ENCODE results near the gene CRLF2.
"Not testable (repeated sequence)": the region's sequence is repeated elsewhere in the genome, so short reads cannot be mapped to it uniquely, and the experiment has no call there.

CRLF2 gene

GRCh38 chrX:1165535-1166196, 46.8 kb downstream of the CRLF2 start:
- DNase-seq, result no peak

- no peak for DNase-seq
Measured at GRCh38 chrX:1164322-1165288, 47.8 kb downstream of the CRLF2 start.

- no peak for DNase-seq
Measured at GRCh38 chrX:1163231-1163630, 49.2 kb downstream of the CRLF2 start.

- DNase-seq, result no peak
Measured at GRCh38 chrX:1162119-1162916, 50.1 kb downstream of the CRLF2 start.

- DNase-seq, result no peak
Measured at GRCh38 chrX:1159548-1159947, 52.9 kb downstream of the CRLF2 start.

- not testable (repeated sequence) for DNase-seq
Measured at GRCh38 chrX:1156681-1157455, 55.6 kb downstream of the CRLF2 start.

- no peak for DNase-seq
Measured at GRCh38 chrX:1153940-1154339, 58.5 kb downstream of the CRLF2 start.

GRCh38 chrX:1152090-1152489, 60.4 kb downstream of the CRLF2 start:
- no peak for DNase-seq

GRCh38 chrX:1151378-1152077, 60.9 kb downstream of the CRLF2 start:
- DNase-seq, result no peak

- no peak for DNase-seq
Measured at GRCh38 chrX:1150569-1151347, 61.7 kb downstream of the CRLF2 start.

GRCh38 chrX:1147611-1148515, 64.6 kb downstream of the CRLF2 start:
- no peak for DNase-seq

- no peak for DNase-seq
Measured at GRCh38 chrX:1144293-1144692, 68.2 kb downstream of the CRLF2 start.

Data from activated naive CD4-positive, alpha-beta T cell treated with Interleukin-2 at 50 U/mL for 16 hours (primary cell).